Stimulated activated CD8-positive, alpha-beta memory T cell treated with anti-CD3 and anti-CD28 coated beads, Interleukin-4, amount 100 ng/mL, for 4 hours (primary cell): ENCODE measurements around the gene MS4A10.

ENCODE experiments used
- DNase-seq, 2 donors: peaks; one replicate each; pipeline ENCODE4 v3.0.0-alpha.2; 2020; ENCODE audit warnings: low read depth in 2 of 2, low spot score in 1 of 2

MS4A10 gene

GRCh38 chr11:60786811-60787567, 1.9 kb downstream of the MS4A10 start:
- DNase-seq = no peak

- no peak for DNase-seq
These were observed 3.4 kb downstream of the MS4A10 start for GRCh38 chr11:60788401-60789125.

- no peak for DNase-seq
These were observed 5.6 kb downstream of the MS4A10 start for GRCh38 chr11:60790726-60791125.

- DNase-seq = no peak
These were observed 6.2 kb downstream of the MS4A10 start for GRCh38 chr11:60791153-60791933.

- no peak for DNase-seq
These were observed 7.4 kb downstream of the MS4A10 start for GRCh38 chr11:60792521-60792920.

- DNase-seq = no peak
These were observed 10.2 kb downstream of the MS4A10 start for GRCh38 chr11:60795291-60795690.

GRCh38 chr11:60797846-60798630, 12.9 kb downstream of the MS4A10 start:
- no peak for DNase-seq

- no peak for DNase-seq
These were observed 13.5 kb downstream of the MS4A10 start for GRCh38 chr11:60798631-60799030.

- no peak for DNase-seq
These were observed 16.1 kb downstream of the MS4A10 start for GRCh38 chr11:60801194-60801593.

- DNase-seq = no peak
These were observed 18.3 kb downstream of the MS4A10 start for GRCh38 chr11:60803273-60803936.

GRCh38 chr11:60809249-60809648, 24.1 kb downstream of the MS4A10 start:
- DNase-seq = no peak

GRCh38 chr11:60809691-60810090, 24.6 kb downstream of the MS4A10 start:
- no peak for DNase-seq

GRCh38 chr11:60810151-60810550, 25.0 kb downstream of the MS4A10 start:
- DNase-seq = no peak

GRCh38 chr11:60810569-60810968, 25.4 kb downstream of the MS4A10 start:
- DNase-seq = no peak

- DNase-seq = no peak
These were observed 28.2 kb downstream of the MS4A10 start for GRCh38 chr11:60813324-60813723.

- DNase-seq = no peak
These were observed 29.0 kb downstream of the MS4A10 start for GRCh38 chr11:60814112-60814511.

- DNase-seq = no peak
These were observed 31.5 kb downstream of the MS4A10 start for GRCh38 chr11:60816590-60817157.

- no peak for DNase-seq
These were observed 32.9 kb downstream of the MS4A10 start for GRCh38 chr11:60818057-60818456.

- no peak for DNase-seq
These were observed 36.9 kb downstream of the MS4A10 start for GRCh38 chr11:60821827-60822599.
